Tibial nerve (tissue), 4 donors: Measurements from ENCODE around the gene TM4SF4. TPM values are rescaled to one million over a fixed set of nuclear protein-coding genes. Genes with fewer than 3 reads are reported as not detected.

Experiments used
- DNase-seq, 2 donors: peaks; one replicate each; pipeline ENCODE4 v3.0.0-alpha.2; 2019; ENCODE audit warnings: low spot score in 2 of 2
- H3K27ac ChIP-seq, 4 donors: fragments of 200-600 bp; sonication (generic) in 3 of 4; one replicate each; pipeline ENCODE4 v1.5.1; 2017 to 2019; ENCODE audit warnings: mild to moderate bottlenecking in 1 of 4
- H3K27me3 ChIP-seq, 2 donors: fragments of 200-600 bp; sonication (generic) in 1 of 2; one replicate each; pipeline versions ENCODE4 v1.5.1 to v1.6.0; 2017 to 2019
- H3K36me3 ChIP-seq, 3 donors: fragments of 200-600 bp; sonication (generic); one replicate each; pipeline ENCODE4 v1.5.1; 2018 to 2019
- H3K4me1 ChIP-seq, 4 donors: fragments of 200-600 bp; sonication (generic) in 3 of 4; one replicate each; pipeline ENCODE4 v1.5.1; 2017 to 2019
- H3K4me3 ChIP-seq, 4 donors: fragments of 200-600 bp; sonication (generic) in 3 of 4; one replicate each; pipeline ENCODE4 v1.5.1; 2017 to 2019; ENCODE audit warnings: mild to moderate bottlenecking in 1 of 4, moderate library complexity in 1 of 4
- H3K9me3 ChIP-seq, 4 donors: fragments of 200-600 bp; sonication (generic) in 3 of 4; one replicate each; pipeline ENCODE4 v1.5.1; 2017 to 2019
- CTCF ChIP-seq, 5 experiments: fragments of 200-600 bp in 3 of 5; fragments of 450-650 bp in 2 of 5; sonication (generic) in 3 of 5; IDR thresholded peaks; one replicate each; pipeline ENCODE4 v1.5.1; 2016 to 2019; ENCODE audit warnings: antibody characterized with exemption in 5 of 5, mild to moderate bottlenecking in 3 of 5, moderate library complexity in 2 of 5
- EP300 ChIP-seq, 2 donors: sonication (generic); formaldehyde crosslinking; IDR thresholded peaks; one replicate each; pipeline ENCODE4 v1.6.1; 2017; ENCODE audit warnings: antibody characterized with exemption in 2 of 2, mild to moderate bottlenecking in 1 of 2
- POLR2A ChIP-seq, 2 donors: fragments of 450-650 bp; IDR thresholded peaks; one replicate each; pipeline ENCODE4 v1.6.1; 2017; ENCODE audit warnings: antibody characterized with exemption in 2 of 2, mild to moderate bottlenecking in 2 of 2, moderate library complexity in 2 of 2
- WGBS, 2 donors: methylation state at CpG; one replicate each; pipeline ENCODE4 v1.1.5; 2018; 5-methylcytosine and 5-hydroxymethylcytosine counted together
- total RNA-seq, 4 donors: library from RNA; depleted of rRNA; stranded (reverse); fragments of >200 nt; gene quantifications; one replicate each; pipeline ENCODE4 v1.1.0, GENCODE V29; 2016

The TM4SF4 gene
- total RNA-seq, 4 donors from 2014 or later: not detected

DNA sequence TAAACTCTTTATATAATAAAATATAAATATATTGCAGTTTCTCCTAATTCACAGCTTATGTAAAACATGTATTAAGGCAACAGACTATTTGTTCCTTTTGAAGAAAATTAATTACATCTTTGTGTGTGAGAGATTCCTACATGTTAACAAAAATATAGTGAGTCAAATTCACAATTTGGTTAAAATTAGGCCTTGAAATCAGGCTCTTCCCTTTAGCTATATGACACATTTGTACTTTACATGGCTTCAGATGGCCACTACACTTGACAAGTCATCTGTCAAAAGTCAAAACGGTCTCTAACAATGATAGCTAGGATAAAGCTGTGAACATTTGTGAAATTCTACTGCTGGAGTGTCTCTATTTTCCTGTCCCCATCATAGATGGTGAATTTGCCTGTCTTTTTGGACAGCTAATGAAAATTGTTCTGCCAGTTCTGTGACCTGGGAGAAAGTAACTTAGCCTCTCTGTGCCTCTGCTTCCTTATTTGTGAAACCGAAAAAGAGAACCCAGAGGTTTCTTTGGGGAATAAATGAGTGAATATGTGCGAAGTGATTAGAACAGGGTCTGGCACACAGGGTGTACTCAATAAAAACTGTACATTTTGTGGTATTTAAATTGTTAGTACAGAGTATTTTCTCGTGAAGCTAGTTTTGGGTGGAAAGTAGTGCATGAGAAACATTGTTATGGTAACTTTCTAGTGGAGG lies 23.6 kb downstream of the TM4SF4 start:
- Histone ChIP-seq H3K27me3 (no peaks in the 10 kb centered on the region), H3K4me3 (no peak overlapping the region), H3K9me3 (no peaks in the 10 kb centered on the region), H3K27ac (no peak overlapping the region), H3K4me1 (no peaks in the 10 kb centered on the region), H3K36me3 (no peaks in the 10 kb centered on the region)
- TF ChIP-seq EP300 (IDR thresholded peaks at IDR 0.05) (no peak), POLR2A (IDR thresholded peaks at IDR 0.05) (no peak), CTCF (IDR thresholded peaks at IDR 0.05) (no peak)
- DNase-seq: no peak
- 60 to 72% methylated on average over 4 of the region's 4 CpGs for WGBS, 2 donors

DNA sequence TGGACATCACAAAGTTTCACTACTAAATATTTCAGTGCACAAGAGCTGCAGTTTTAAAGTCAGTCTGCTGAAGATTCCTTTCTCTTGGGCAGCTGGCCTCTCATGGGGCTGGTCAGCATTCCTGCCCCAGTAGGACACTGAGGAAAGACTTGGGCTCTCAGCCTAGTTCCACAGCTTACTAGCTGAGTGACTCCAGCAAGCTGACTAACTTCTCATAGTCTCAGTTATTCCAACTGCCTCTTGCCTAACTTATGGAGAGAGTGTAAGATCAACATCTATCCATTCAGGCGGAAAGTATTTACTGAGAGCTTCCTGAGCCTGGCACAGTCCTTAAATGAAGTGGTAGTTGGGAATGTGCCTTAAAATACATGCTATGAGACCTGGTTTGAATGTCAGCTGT lies 27.0 kb downstream of the TM4SF4 start:
- no peaks in the 10 kb centered on the region for H3K9me3 ChIP-seq
- no peak for DNase-seq
- no peaks in the 10 kb centered on the region for H3K27me3 ChIP-seq
- H3K36me3 ChIP-seq: no peaks in the 10 kb centered on the region
- WGBS, 2 donors: 85 to 92% methylated on average over 1 of the region's 1 CpG
- H3K4me1 ChIP-seq: peaks cover 0 to 2% (median 0%) of the 10 kb centered on the region in 4 donors
- TF ChIP-seq CTCF (IDR thresholded peaks at IDR 0.05): no peak
- no peak for TF ChIP-seq EP300 (IDR thresholded peaks at IDR 0.05)
- no peak for TF ChIP-seq POLR2A (IDR thresholded peaks at IDR 0.05)
- H3K27ac ChIP-seq: no peak overlapping the region
- no peak overlapping the region for H3K4me3 ChIP-seq

GRCh38 chr3:149502438-149502837 lies 27.9 kb downstream of the TM4SF4 start:
- DNase-seq: no peak
- TF ChIP-seq POLR2A (IDR thresholded peaks at IDR 0.05) (no peak), CTCF (IDR thresholded peaks at IDR 0.05) (no peak), EP300 (IDR thresholded peaks at IDR 0.05) (no peak)
- Histone ChIP-seq H3K36me3 (no peaks in the 10 kb centered on the region), H3K27me3 (no peaks in the 10 kb centered on the region), H3K27ac (no peak overlapping the region), H3K9me3 (no peaks in the 10 kb centered on the region), H3K4me3 (no peak overlapping the region), H3K4me1 (peaks cover 0 to 12% (median 0%) of the 10 kb centered on the region in 4 donors)
- WGBS, 2 donors: 83 to 84% methylated on average over 3 of the region's 3 CpGs

- H3K4me1 ChIP-seq: peaks cover 0 to 22% (median 6%) of the 10 kb centered on the region in 4 donors
- H3K9me3 ChIP-seq: no peaks in the 10 kb centered on the region
- H3K36me3 ChIP-seq: no peaks in the 10 kb centered on the region
- H3K27ac ChIP-seq: no peak overlapping the region
- 38 to 53% methylated on average over 1 of the region's 1 CpG for WGBS, 2 donors
- TF ChIP-seq POLR2A (IDR thresholded peaks at IDR 0.05): no peak
- TF ChIP-seq EP300 (IDR thresholded peaks at IDR 0.05): no peak
- no peak for TF ChIP-seq CTCF (IDR thresholded peaks at IDR 0.05)
- H3K4me3 ChIP-seq: no peak overlapping the region
- H3K27me3 ChIP-seq: no peaks in the 10 kb centered on the region
- no peak for DNase-seq
These were observed 32.0 kb downstream of the TM4SF4 start for GRCh38 chr3:149506540-149506939.

DNA sequence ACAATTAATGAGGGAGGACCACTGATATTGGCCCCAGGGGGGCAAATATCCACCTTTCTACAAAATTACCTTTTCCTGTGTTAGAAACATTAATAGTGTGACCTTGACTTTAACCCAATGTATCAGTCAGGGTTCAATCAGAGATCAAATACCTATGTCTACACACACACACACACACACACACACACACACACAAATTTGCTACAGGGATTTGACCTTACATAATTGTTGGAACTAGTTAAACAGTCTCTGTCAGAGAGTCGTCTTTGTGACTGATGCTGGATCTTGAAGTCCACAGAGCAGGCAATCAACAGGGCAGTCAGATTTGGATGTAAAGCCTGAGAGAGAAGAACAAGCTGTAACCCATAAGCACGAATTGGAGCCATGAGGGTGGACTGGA lies 32.5 kb downstream of the TM4SF4 start:
- Histone ChIP-seq H3K27ac (peak overlapping the region in 2 of 4 donors; percentile 46 to 53), H3K9me3 (no peaks in the 10 kb centered on the region), H3K36me3 (no peaks in the 10 kb centered on the region), H3K4me3 (no peak overlapping the region), H3K27me3 (no peaks in the 10 kb centered on the region), H3K4me1 (peaks cover 0 to 22% (median 6%) of the 10 kb centered on the region in 4 donors)
- TF ChIP-seq POLR2A (IDR thresholded peaks at IDR 0.05): no peak
- no peak for DNase-seq
- WGBS, 2 donors: 34% methylated on average over 2 of the region's 2 CpGs
